Germinal center (tissue), 1 donor: ENCODE measurements around the gene TLR5.

Source experiments
- DNase-seq: peaks from one replicate; pipeline ENCODE4 v3.0.0; 2012; ENCODE audit warnings: mixed read lengths, low spot score

The TLR5 gene

GRCh38 chr1:223106856-223107255 is 36.2 kb downstream of the TLR5 start:
- DNase-seq = no peak

- DNase-seq = no peak
These were observed 37.5 kb downstream of the TLR5 start for GRCh38 chr1:223105568-223105967.

GRCh38 chr1:223102797-223103533 is 40.1 kb downstream of the TLR5 start:
- DNase-seq = no peak

GRCh38 chr1:223097713-223098112 is 45.3 kb downstream of the TLR5 start:
- DNase-seq = no peak

GRCh38 chr1:223095870-223096269 is 47.2 kb downstream of the TLR5 start:
- no peak for DNase-seq

- no peak for DNase-seq
These were observed 51.2 kb downstream of the TLR5 start for GRCh38 chr1:223091896-223092295.

GRCh38 chr1:223089250-223089649 is 53.8 kb downstream of the TLR5 start:
- no peak for DNase-seq

GRCh38 chr1:223088713-223089240 is 54.3 kb downstream of the TLR5 start:
- DNase-seq = no peak

- no peak for DNase-seq
These were observed 55.5 kb downstream of the TLR5 start for GRCh38 chr1:223087291-223088255.

GRCh38 chr1:223084464-223084866 is 58.6 kb downstream of the TLR5 start:
- DNase-seq = no peak

- DNase-seq = no peak
These were observed 59.2 kb downstream of the TLR5 start for GRCh38 chr1:223083831-223084230.

GRCh38 chr1:223082914-223083313 is 60.1 kb downstream of the TLR5 start:
- DNase-seq = no peak

GRCh38 chr1:223081181-223081994 is 61.7 kb downstream of the TLR5 start:
- peak; percentile 74 for DNase-seq

GRCh38 chr1:223079498-223079897 is 63.5 kb downstream of the TLR5 start:
- no peak for DNase-seq

- DNase-seq = no peak
These were observed 65.7 kb downstream of the TLR5 start for GRCh38 chr1:223077247-223077833.

- DNase-seq = no peak
These were observed 66.7 kb downstream of the TLR5 start for GRCh38 chr1:223076362-223076761.

- no peak for DNase-seq
These were observed 67.2 kb downstream of the TLR5 start for GRCh38 chr1:223075834-223076233.

- DNase-seq = no peak
These were observed 68.4 kb downstream of the TLR5 start for GRCh38 chr1:223074445-223075300.

- DNase-seq = no peak
These were observed 74.0 kb downstream of the TLR5 start for GRCh38 chr1:223068900-223069665.

GRCh38 chr1:223067914-223068313 is 75.1 kb downstream of the TLR5 start:
- DNase-seq = no peak
